ENCODE measurements around the gene ANTKMT. TPM values are rescaled to one million over a fixed set of nuclear protein-coding genes. Genes with fewer than 3 reads are reported as not detected.

Gene ANTKMT
- polyA plus RNA-seq, 4 donors = 13.5 to 27.8 (median 14.4) TPM

- no peak for DNase-seq (ENCODE audit: low read depth in 4 of 4, low spot score in 3 of 4)
These were observed 25.4 kb upstream of the ANTKMT start for GRCh38 chr16:695355-696089.

GRCh38 chr16:698911-699671, 21.9 kb upstream of the ANTKMT start:
- no peak for DNase-seq (ENCODE audit: low read depth in 4 of 4, low spot score in 3 of 4)

GRCh38 chr16:700684-701584, 20.0 kb upstream of the ANTKMT start:
- peak in 1 of 4 donors; percentile 44 for DNase-seq (ENCODE audit: low read depth in 4 of 4, low spot score in 3 of 4)

- no peak for DNase-seq (ENCODE audit: low read depth in 4 of 4, low spot score in 3 of 4)
These were observed 18.6 kb upstream of the ANTKMT start for GRCh38 chr16:702341-702740.

- DNase-seq (ENCODE audit: low read depth in 4 of 4, low spot score in 3 of 4) = no peak
These were observed 17.5 kb upstream of the ANTKMT start for GRCh38 chr16:703406-703805.

- DNase-seq (ENCODE audit: low read depth in 4 of 4, low spot score in 3 of 4) = no peak
These were observed 16.9 kb upstream of the ANTKMT start for GRCh38 chr16:704047-704446.

- no peak for DNase-seq (ENCODE audit: low read depth in 4 of 4, low spot score in 3 of 4)
These were observed 16.2 kb upstream of the ANTKMT start for GRCh38 chr16:704552-705380.

- DNase-seq (ENCODE audit: low read depth in 4 of 4, low spot score in 3 of 4) = no peak
These were observed 15.3 kb upstream of the ANTKMT start, which contains the start of gene FBXL16 for GRCh38 chr16:705431-706188. TSS of gene FBXL16 (minus strand) at chr16:705801. CDS start at chr16:697405, 8,396 bp downstream.

GRCh38 chr16:706189-707061, 14.5 kb upstream of the ANTKMT start:
- DNase-seq (ENCODE audit: low read depth in 4 of 4, low spot score in 3 of 4) = no peak

- no peak for DNase-seq (ENCODE audit: low read depth in 4 of 4, low spot score in 3 of 4)
These were observed 13.8 kb upstream of the ANTKMT start for GRCh38 chr16:707062-707538.

GRCh38 chr16:708019-708418, 12.9 kb upstream of the ANTKMT start:
- DNase-seq (ENCODE audit: low read depth in 4 of 4, low spot score in 3 of 4) = no peak

GRCh38 chr16:708959-709358, 12.0 kb upstream of the ANTKMT start:
- DNase-seq (ENCODE audit: low read depth in 4 of 4, low spot score in 3 of 4) = no peak

- no peak for DNase-seq (ENCODE audit: low read depth in 4 of 4, low spot score in 3 of 4)
These were observed 11.1 kb upstream of the ANTKMT start for GRCh38 chr16:709566-710499.

- DNase-seq (ENCODE audit: low read depth in 4 of 4, low spot score in 3 of 4) = no peak
These were observed 10.4 kb upstream of the ANTKMT start for GRCh38 chr16:710500-711075.

- no peak for DNase-seq (ENCODE audit: low read depth in 4 of 4, low spot score in 3 of 4)
These were observed 9.9 kb upstream of the ANTKMT start for GRCh38 chr16:711084-711483.

- DNase-seq (ENCODE audit: low read depth in 4 of 4, low spot score in 3 of 4) = no peak
These were observed 9.2 kb upstream of the ANTKMT start for GRCh38 chr16:711548-712320.
